MM.1S (cell line): Measurements from ENCODE around the gene TPK1.

ENCODE experiments used
- CTCF ChIP-seq: fragments of 300-600 bp; sonication (generic); IDR thresholded peaks from 2 replicates; pipeline ENCODE4 v1.5.1; 2016; ENCODE audit warnings: antibody characterized with exemption, low read length, mixed read lengths
- EZH2phosphoT487 ChIP-seq: fragments of 300-600 bp; sonication (generic); IDR thresholded peaks from 2 replicates; pipeline ENCODE4 v1.6.1; 2018; ENCODE audit warnings: antibody characterized with exemption, low read length

- no peak for TF ChIP-seq CTCF
- TF ChIP-seq EZH2phosphoT487 = no peak
Measured at GRCh38 chr7:144470078-144470477, 365.8 kb downstream of the TPK1 start.
